DMS153 (cell line): ENCODE data around the gene PNP.
"Not testable (repeated sequence)": the region's sequence is repeated elsewhere in the genome, so short reads cannot be mapped to it uniquely, and the experiment has no call there.

ENCODE experiments used
- DNase-seq: peaks from one replicate; lab custom pipeline; 2025; lab: John Stamatoyannopoulos, UW

PNP gene

GRCh38 chr14:20492486-20492885 is 23.3 kb downstream of the PNP start:
- DNase-seq = no peak

GRCh38 chr14:20493634-20494033 is 24.4 kb downstream of the PNP start:
- no peak for DNase-seq

- no peak for DNase-seq
These were observed 25.9 kb downstream of the PNP start for GRCh38 chr14:20494935-20495766.

- no peak for DNase-seq
These were observed 29.4 kb downstream of the PNP start for GRCh38 chr14:20498622-20499021.

GRCh38 chr14:20499108-20499507 is 29.9 kb downstream of the PNP start:
- DNase-seq = no peak

- DNase-seq = no peak
These were observed 30.7 kb downstream of the PNP start for GRCh38 chr14:20499881-20500280.

- no peak for DNase-seq
These were observed 32.1 kb downstream of the PNP start for GRCh38 chr14:20501346-20501745.

- DNase-seq = no peak
These were observed 34.7 kb downstream of the PNP start for GRCh38 chr14:20503898-20504297.

- not testable (repeated sequence) for DNase-seq
These were observed 37.1 kb downstream of the PNP start for GRCh38 chr14:20506276-20506675.

- not testable (repeated sequence) for DNase-seq
These were observed 37.5 kb downstream of the PNP start for GRCh38 chr14:20506752-20507151.

GRCh38 chr14:20507537-20507936 is 38.3 kb downstream of the PNP start:
- not testable (repeated sequence) for DNase-seq

GRCh38 chr14:20508367-20508766 is 39.2 kb downstream of the PNP start:
- DNase-seq = no peak

GRCh38 chr14:20512177-20512905 is 43.1 kb downstream of the PNP start:
- no peak for DNase-seq

GRCh38 chr14:20515846-20516245 is 46.6 kb downstream of the PNP start:
- no peak for DNase-seq

GRCh38 chr14:20516921-20517320 is 47.7 kb downstream of the PNP start:
- DNase-seq = no peak

GRCh38 chr14:20522332-20522731 is 53.1 kb downstream of the PNP start:
- DNase-seq = no peak

- DNase-seq = no peak
These were observed 54.8 kb downstream of the PNP start for GRCh38 chr14:20524027-20524426.
